DND-41 (cell line): Measurements from ENCODE around the gene RASGRF1.

ENCODE experiments used
- ATAC-seq: fragments of 200-7000 bp; cut with Tn5 transposase; 3 replicates; pipeline ENCODE4 v1.9.1; 2021; ENCODE audit warnings: low read depth; ENCODE audit not compliant: insufficient read depth
- DNase-seq: peaks from one replicate; pipeline ENCODE4 v3.0.0-alpha.2; 2020
- H2AFZ ChIP-seq: 2 replicates; pipeline ENCODE4 v1.6.0; 2012; ENCODE audit warnings: low read depth, low read length
- H3K27ac ChIP-seq: 2 replicates; pipeline ENCODE4 v1.5.1; 2012; ENCODE audit warnings: low read length, inconsistent platforms
- H3K27me3 ChIP-seq: fragments of 200-600 bp; sonication (generic); 2 replicates; pipeline ENCODE4 v1.6.0; 2012; ENCODE audit warnings: low read length, mild to moderate bottlenecking, inconsistent platforms; ENCODE audit not compliant: insufficient read depth, poor library complexity
- H3K36me3 ChIP-seq: 2 replicates; pipeline ENCODE4 v1.5.1; 2012; ENCODE audit warnings: low read length, inconsistent platforms; ENCODE audit not compliant: insufficient read depth
- H3K4me1 ChIP-seq: 2 replicates; pipeline ENCODE4 v1.5.1; 2012; ENCODE audit warnings: mild to moderate bottlenecking, low read length; ENCODE audit not compliant: insufficient read depth
- H3K4me2 ChIP-seq: 2 replicates; pipeline ENCODE4 v1.6.0; 2012; ENCODE audit warnings: mild to moderate bottlenecking, moderate library complexity, low read length, inconsistent platforms; ENCODE audit not compliant: insufficient read depth
- H3K4me3 ChIP-seq, 2 experiments: fragments of 200-600 bp in 1 of 2; shearing (Covaris generic) in 1 of 2; 2 replicates each; pipeline ENCODE4 v1.5.1; 2012 to 2016; ENCODE audit warnings: inconsistent platforms in 2 of 2, low read length in 2 of 2, mild to moderate bottlenecking in 2 of 2, low read depth in 1 of 2, moderate library complexity in 1 of 2
- H3K79me2 ChIP-seq: 2 replicates; pipeline ENCODE4 v1.6.0; 2012; ENCODE audit warnings: low read length, inconsistent platforms; ENCODE audit not compliant: insufficient read depth
- H3K9ac ChIP-seq: 2 replicates; pipeline ENCODE4 v1.6.0; 2012; ENCODE audit warnings: low read depth, mild to moderate bottlenecking, inconsistent platforms, low read length, moderate library complexity
- H3K9me3 ChIP-seq: 2 replicates; pipeline ENCODE4 v1.5.1; 2012; ENCODE audit warnings: low read length, moderate library complexity, mild to moderate bottlenecking, inconsistent platforms; ENCODE audit not compliant: insufficient read depth, severe bottlenecking
- H4K20me1 ChIP-seq: 2 replicates; pipeline ENCODE4 v1.6.0; 2012; ENCODE audit warnings: low read length; ENCODE audit not compliant: insufficient read depth
- EZH2 ChIP-seq: IDR thresholded peaks from 3 replicates; pipeline ENCODE4 v1.6.1; 2012; ENCODE audit warnings: borderline replicate concordance, low read depth, mild to moderate bottlenecking, moderate library complexity, low read length, inconsistent platforms; ENCODE audit not compliant: severe bottlenecking
- TF ChIP-seq, protein P1 (sequence below): IDR thresholded peaks from 2 replicates; pipeline ENCODE4 v1.5.1; 2012; ENCODE audit warnings: borderline replicate concordance, low read length, moderate library complexity, mild to moderate bottlenecking; ENCODE audit not compliant: poor library complexity, severe bottlenecking; ENCODE audit errors: extremely low read depth

RASGRF1 gene

DNA sequence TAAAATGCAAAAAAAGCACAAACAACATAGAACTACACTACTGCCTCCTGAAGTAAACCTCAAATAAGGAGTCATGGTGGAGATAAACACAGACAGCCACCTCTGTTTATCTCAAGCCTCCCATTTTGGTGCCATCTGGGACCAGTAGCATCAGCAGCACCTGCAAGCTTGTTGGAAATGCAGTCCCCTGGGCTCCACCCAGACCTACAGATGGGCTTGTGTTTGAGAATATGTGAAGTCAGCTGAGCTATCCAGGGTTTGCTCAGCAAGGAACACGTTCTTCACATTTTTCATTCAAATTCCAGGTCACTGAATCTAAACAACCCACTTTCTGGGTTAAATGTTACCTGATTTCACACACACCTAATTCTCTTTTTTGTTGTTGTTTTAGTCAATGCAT is 45.5 kb downstream of the RASGRF1 start:
- H3K9ac ChIP-seq, result no peak overlapping the region
- ATAC-seq, result no peak
- no peak overlapping the region for H3K4me2 ChIP-seq

DNA sequence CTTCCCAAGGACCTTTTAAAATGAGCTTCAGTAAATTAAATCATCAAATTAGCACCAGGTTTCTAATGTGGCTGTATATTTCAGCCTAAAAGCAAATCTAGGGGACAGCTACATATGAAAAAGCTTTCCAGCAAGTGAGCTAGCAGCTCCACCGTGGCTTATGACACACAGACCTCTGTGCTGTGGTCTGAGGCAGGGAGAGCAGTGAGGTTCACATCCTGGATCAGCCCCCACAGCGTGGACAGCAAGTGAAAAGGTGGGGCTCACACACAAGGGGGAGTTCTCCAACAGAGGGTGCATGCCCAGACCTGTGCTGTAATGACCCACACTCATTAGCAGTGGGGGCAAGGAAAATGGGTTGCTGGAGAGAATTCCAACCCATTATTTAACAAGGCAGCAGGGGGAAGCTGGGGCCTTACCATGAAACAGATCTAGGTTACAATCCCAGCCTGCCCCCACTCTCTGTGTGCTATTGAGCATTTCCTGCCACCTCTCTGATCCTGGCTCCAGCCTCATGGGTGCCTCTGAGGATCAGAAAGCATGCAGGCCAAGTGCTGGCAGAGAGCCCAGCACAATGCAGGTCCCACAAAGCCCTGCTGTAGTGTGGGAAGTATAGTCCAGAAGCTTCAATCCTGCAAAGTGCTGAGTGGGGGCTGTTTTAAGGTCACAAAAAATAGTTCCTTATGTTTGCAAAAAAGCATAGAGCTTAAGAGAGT is 48.2 kb downstream of the RASGRF1 start:
- peak; percentile 60; the same call in 2 of the 3 replicates for ATAC-seq
- H3K4me3 ChIP-seq, result no peak overlapping the region
- peak; percentile 40 for DNase-seq

More for the DNA sequence above, 45.5 kb downstream of the RASGRF1 start:
- DNase-seq, result no peak
- Histone ChIP-seq H3K4me3 (no peak overlapping the region), H3K79me2 (no peaks in the 10 kb centered on the region), H3K27me3 (no peaks in the 10 kb centered on the region), H3K4me1 (no peaks in the 10 kb centered on the region), H3K9me3 (peaks cover 3% of the 10 kb centered on the region), H2AFZ (no peak overlapping the region), H4K20me1 (no peaks in the 10 kb centered on the region), H3K27ac (no peak overlapping the region), H3K36me3 (no peaks in the 10 kb centered on the region)
- no peak for TF ChIP-seq EZH2
- TF ChIP-seq, protein P1, sequence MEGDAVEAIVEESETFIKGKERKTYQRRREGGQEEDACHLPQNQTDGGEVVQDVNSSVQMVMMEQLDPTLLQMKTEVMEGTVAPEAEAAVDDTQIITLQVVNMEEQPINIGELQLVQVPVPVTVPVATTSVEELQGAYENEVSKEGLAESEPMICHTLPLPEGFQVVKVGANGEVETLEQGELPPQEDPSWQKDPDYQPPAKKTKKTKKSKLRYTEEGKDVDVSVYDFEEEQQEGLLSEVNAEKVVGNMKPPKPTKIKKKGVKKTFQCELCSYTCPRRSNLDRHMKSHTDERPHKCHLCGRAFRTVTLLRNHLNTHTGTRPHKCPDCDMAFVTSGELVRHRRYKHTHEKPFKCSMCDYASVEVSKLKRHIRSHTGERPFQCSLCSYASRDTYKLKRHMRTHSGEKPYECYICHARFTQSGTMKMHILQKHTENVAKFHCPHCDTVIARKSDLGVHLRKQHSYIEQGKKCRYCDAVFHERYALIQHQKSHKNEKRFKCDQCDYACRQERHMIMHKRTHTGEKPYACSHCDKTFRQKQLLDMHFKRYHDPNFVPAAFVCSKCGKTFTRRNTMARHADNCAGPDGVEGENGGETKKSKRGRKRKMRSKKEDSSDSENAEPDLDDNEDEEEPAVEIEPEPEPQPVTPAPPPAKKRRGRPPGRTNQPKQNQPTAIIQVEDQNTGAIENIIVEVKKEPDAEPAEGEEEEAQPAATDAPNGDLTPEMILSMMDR, result no peak

DNA sequence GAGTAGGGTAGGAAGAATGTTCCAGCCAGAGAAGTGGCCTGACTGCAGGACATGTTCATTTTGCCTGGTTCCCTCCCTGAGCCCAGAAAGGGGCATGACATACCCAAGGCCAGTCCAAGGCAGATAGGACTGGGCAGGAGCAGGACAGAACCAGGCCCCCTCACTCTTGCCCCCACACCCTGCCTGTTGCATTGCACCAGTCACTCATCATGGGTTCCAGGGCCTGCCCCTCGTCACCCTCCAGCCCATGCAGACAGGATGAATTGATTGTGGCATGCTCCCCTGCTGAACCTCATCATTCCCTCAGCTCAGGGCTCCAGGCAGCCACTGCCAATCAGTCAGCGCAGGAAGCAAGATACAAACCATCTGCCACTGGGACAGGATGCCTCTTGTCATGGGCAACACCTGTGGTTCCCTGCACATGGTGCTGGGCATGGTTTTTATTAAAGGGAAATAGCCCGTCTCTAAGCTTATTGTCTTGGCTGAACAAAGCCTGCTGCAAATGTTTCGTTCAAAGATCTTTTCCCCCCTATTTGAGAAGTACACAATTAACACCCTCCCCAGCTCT is 48.9 kb downstream of the RASGRF1 start:
- H3K4me2 ChIP-seq, result no peak overlapping the region
- no peak for ATAC-seq
- no peak overlapping the region for H3K27ac ChIP-seq
- H3K4me3 ChIP-seq, result no peak overlapping the region
- peaks cover 3% of the 10 kb centered on the region for H3K9me3 ChIP-seq
- no peaks in the 10 kb centered on the region for H3K4me1 ChIP-seq
- H2AFZ ChIP-seq, result no peak overlapping the region
- TF ChIP-seq, protein P1, result no peak
- TF ChIP-seq EZH2, result no peak
- H3K79me2 ChIP-seq, result no peaks in the 10 kb centered on the region
- DNase-seq, result no peak
- H3K27me3 ChIP-seq, result no peaks in the 10 kb centered on the region
- no peak overlapping the region for H3K9ac ChIP-seq
- no peaks in the 10 kb centered on the region for H3K36me3 ChIP-seq
- H4K20me1 ChIP-seq, result no peaks in the 10 kb centered on the region

More for the DNA sequence above, 48.2 kb downstream of the RASGRF1 start:
- Histone ChIP-seq H2AFZ (no peak overlapping the region), H3K9me3 (peaks cover 3% of the 10 kb centered on the region), H3K4me1 (no peaks in the 10 kb centered on the region), H3K4me2 (no peak overlapping the region), H3K79me2 (no peaks in the 10 kb centered on the region), H3K36me3 (no peaks in the 10 kb centered on the region), H3K9ac (no peak overlapping the region), H4K20me1 (no peaks in the 10 kb centered on the region), H3K27ac (no peak overlapping the region), H3K27me3 (no peaks in the 10 kb centered on the region)
- TF ChIP-seq EZH2, result no peak
- TF ChIP-seq, protein P1, result no peak
